ENCODE data around the gene ZMAT1. TPM values are rescaled to one million over a fixed set of nuclear protein-coding genes. Genes with fewer than 3 reads are reported as not detected.

ZMAT1 gene
- total and polyA plus RNA-seq, 2 of the 4 experiments (the other 2 are of a cell fraction): 0.03 TPM; not detected in 1

- Histone ChIP-seq H4K91ac (ENCODE audit: insufficient read depth, low read depth, low read length) (no peak overlapping the region), H2BK120ac (ENCODE audit: low read depth, low read length) (no peak overlapping the region), H2AFZ (replicated peaks; ENCODE audit: low read length, poor library complexity) (no peak overlapping the region), H3K36me3 (ENCODE audit: control insufficient read depth, insufficient read depth, low read length) (no peaks in the 10 kb centered on the region), H3K4me3 (ENCODE audit: insufficient read depth, low read depth, low read length) (no peak overlapping the region), H4K20me1 (ENCODE audit: insufficient read depth, low read length) (no peaks in the 10 kb centered on the region), H3K4me2 (ENCODE audit: low read depth, low read length) (no peak overlapping the region), H3K23ac (ENCODE audit: low read depth, low read length) (no peak overlapping the region), H2BK20ac (ENCODE audit: low read depth, low read length) (no peak overlapping the region), H3K27ac (ENCODE audit: insufficient read depth, low read length) (no peak overlapping the region), H2BK15ac (ENCODE audit: low read depth, low read length) (no peak overlapping the region), H3K4ac (ENCODE audit: low read depth, low read length) (no peak overlapping the region), H3K27me3 (ENCODE audit: control insufficient read depth, insufficient read depth, low read length) (no peaks in the 10 kb centered on the region), H3K18ac (ENCODE audit: low read depth, low read length) (no peak overlapping the region), H2BK5ac (ENCODE audit: low read depth, low read length, poor library complexity, severe bottlenecking) (no peak overlapping the region), H2AK9ac (replicated peaks; ENCODE audit: low read depth, low read length, poor library complexity) (no peak overlapping the region), H3K4me1 (ENCODE audit: control insufficient read depth, insufficient read depth, low read length) (no peaks in the 10 kb centered on the region), H3K56ac (ENCODE audit: extremely low read depth, insufficient read depth, low read length) (no peak overlapping the region), H4K5ac (ENCODE audit: low read depth, low read length) (no peak overlapping the region), H3K79me1 (ENCODE audit: low read depth in 1 of 2, low read length in 2 of 2) (no peaks in the 10 kb centered on the region), H2AK5ac (ENCODE audit: low read depth, low read length) (no peak overlapping the region), H3K9me3 (ENCODE audit: control insufficient read depth, insufficient read depth, low read length) (no peaks in the 10 kb centered on the region), H3K9me1 (ENCODE audit: insufficient read depth, low read length) (no peaks in the 10 kb centered on the region), H3K14ac (replicated peaks; ENCODE audit: low read depth, low read length) (no peak overlapping the region), H4K8ac (ENCODE audit: low read depth in 2 of 2, low read length in 2 of 2) (no peak overlapping the region), H3K9ac (ENCODE audit: low read depth, low read length) (no peak overlapping the region)
- dilution Hi-C loops (cut with HindIII; ENCODE audit: low sequenced_read_pairs, unreplicated experiment) (no loop called here), intact Hi-C loops (cut with micrococcal nuclease) (no loop called here), in situ Hi-C loops (cut with MboI; ENCODE audit: low sequenced_read_pairs) (no loop called here)
- ChIA-PET CTCF (no interaction called here), POLR2A (ENCODE audit: unreplicated experiment) (no interaction called here)
- TF ChIP-seq RCOR1 (IDR thresholded peaks at IDR 0.05; ENCODE audit: insufficient replicate concordance, low read length): no peak
- DNase-seq (no peak), ATAC-seq (ENCODE audit: low read depth) (no peak)
- BruUV-seq (replicated peaks): no TSS peak
- 38% methylated on average over 2 of the region's 6 CpGs; no CpG with 5 or more reads in 1 of the 2 experiments for WGBS, 2 experiments (ENCODE audit: extremely low coverage in 2 of 2, insufficient read length in 1 of 2)
Measured at GRCh38 chrX:101931136-101931487, 715 bp downstream of the ZMAT1 start.
